Motor neuron (in vitro differentiated cells): Measurements from ENCODE around the gene HOXC9. TPM values are rescaled to one million over a fixed set of nuclear protein-coding genes. Genes with fewer than 3 reads are reported as not detected.

Source experiments
- ATAC-seq, 8 experiments: fragments of 200-7000 bp; cut with Tn5 transposase; replicated peaks in 6 of 8; 2 replicates each; pipeline ENCODE4 v1.8.0; 2021; ENCODE audit warnings: mild to moderate bottlenecking in 8 of 8, moderate library complexity in 8 of 8
- H3K27ac ChIP-seq, 2 donors: fragments of 250-450 bp; sonication (Bioruptor Pico); 2 replicates each; pipeline ENCODE4 v1.9.0; 2021; ENCODE audit warnings: antibody characterized with exemption in 2 of 2, mild to moderate bottlenecking in 2 of 2, moderate library complexity in 1 of 2
- H3K4me1 ChIP-seq, 2 donors: fragments of 250-450 bp; sonication (Bioruptor Pico); replicated peaks in 1 of 2; 2 replicates each; pipeline ENCODE4 v1.6.1; 2021; ENCODE audit warnings: antibody characterized with exemption in 2 of 2, mild to moderate bottlenecking in 2 of 2, moderate library complexity in 1 of 2
- H3K4me3 ChIP-seq, 5 donors: fragments of 250-450 bp; sonication (Bioruptor Pico); 2 replicates each; pipeline ENCODE4 v1.9.0; 2021; ENCODE audit warnings: antibody characterized with exemption in 5 of 5, mild to moderate bottlenecking in 5 of 5, moderate library complexity in 4 of 5
- WGBS, 10 experiments: fragments of 450-650 bp; shearing (Covaris generic); methylation state at CpG; one replicate each; pipeline ENCODE4 v1.0.0; 2022; 5-methylcytosine and 5-hydroxymethylcytosine counted together
- in situ Hi-C, 9 experiments: fragments of 400-800 bp; cut with MboI; loops; one replicate each; pipeline ENCODE4 v1.15.0; 2021; ENCODE audit warnings: low sequenced_read_pairs in 9 of 9, low pct_unique_long_range_greater_than_20kb in 2 of 9; ENCODE audit not compliant: unreplicated experiment in 9 of 9
- total RNA-seq, 8 experiments: library from RNA; unstranded; fragments of 300-600 nt; gene quantifications; 2 replicates each; pipeline versions ENCODE4 v1.2.3 to v1.2.4, GENCODE V29; 2022

HOXC9 gene
- total RNA-seq, 8 experiments from 2014 or later: 1.2 to 21.2 (median 2.3) TPM

- Histone ChIP-seq H3K4me1 (peaks cover 10 to 24% of the 10 kb centered on the region in 2 donors), H3K4me3 (no peak overlapping the region), H3K27ac (no peak overlapping the region)
- peak in 2 of 8 experiments; percentile 1 to 5 for ATAC-seq
- in situ Hi-C loops: no loop called here
- 0 to 93% (median 23%) methylated on average over 2 to 16 of the region's 35 CpGs; no CpG with 5 or more reads in 1 of the 10 experiments for WGBS, 10 experiments
These were observed 2.5 kb upstream of the HOXC9 start for GRCh38 chr12:53997204-53998109.

GRCh38 chr12:53998110-53998899 lies 1.7 kb upstream of the HOXC9 start:
- in situ Hi-C loops: no loop called here

GRCh38 chr12:53998900-53999236 lies 1.1 kb upstream of the HOXC9 start:
- H3K27ac ChIP-seq: no peak overlapping the region
- WGBS, 10 experiments: 0 to 82% (median 14%) methylated on average over 2 to 11 of the region's 13 CpGs; no CpG with 5 or more reads in 3 of the 10 experiments
- ATAC-seq: no peak
- no peak overlapping the region for H3K4me3 ChIP-seq
- in situ Hi-C loops: no loop called here
- H3K4me1 ChIP-seq: peaks cover 10 to 24% of the 10 kb centered on the region in 2 donors

More at GRCh38 chr12:53998110-53998899, 1.7 kb upstream of the HOXC9 start:
- Histone ChIP-seq H3K4me1 (peaks cover 10 to 24% of the 10 kb centered on the region in 2 donors), H3K27ac (no peak overlapping the region), H3K4me3 (no peak overlapping the region)
- WGBS, 10 experiments: 6% methylated on average over 5 of the region's 11 CpGs; no CpG with 5 or more reads in 9 of the 10 experiments
- no peak for ATAC-seq

- 0% methylated on average over 2 of the region's 35 CpGs; no CpG with 5 or more reads in 9 of the 10 experiments for WGBS, 10 experiments
- peak; percentile 25 to 63 (median 53) for ATAC-seq
- Histone ChIP-seq H3K27ac (no peak overlapping the region), H3K4me1 (peaks cover 5 to 17% of the 10 kb centered on the region in 2 donors), H3K4me3 (peak overlapping the region; percentile 29 to 47 (median 41))
- in situ Hi-C loops: loop anchor here in 4 of 9 experiments (10.0 to 25.0 kb wide), 3 partner anchors 205 to 388 kb away; partner anchors contain the start of genes GPR84 (in 2 of the 4) and ZNF385A (in 1 of the 4)
These were observed 324 bp upstream of the HOXC9 start for GRCh38 chr12:53999559-54000115.

GRCh38 chr12:54001283-54002187 lies 1.6 kb downstream of the HOXC9 start:
- 0 to 78% methylated on average over 1 to 2 of the region's 8 CpGs; no CpG with 5 or more reads in 8 of the 10 experiments for WGBS, 10 experiments
- in situ Hi-C loops: loop anchor here in 4 of 9 experiments (10.0 to 25.0 kb wide), 3 partner anchors 203 to 386 kb away; partner anchors contain the start of genes GPR84 (in 2 of the 4) and ZNF385A (in 1 of the 4)
- no peak for ATAC-seq
- H3K4me1 ChIP-seq: peaks cover 5 to 9% of the 10 kb centered on the region in 2 donors
- no peak overlapping the region for H3K27ac ChIP-seq
- peak overlapping the region in 2 of 5 donors; percentile 41 to 47 for H3K4me3 ChIP-seq

GRCh38 chr12:54002278-54002914 lies 2.4 kb downstream of the HOXC9 start:
- in situ Hi-C loops: loop anchor here in 4 of 9 experiments (10.0 to 25.0 kb wide), 3 partner anchors 202 to 385 kb away; partner anchors contain the start of genes GPR84 (in 2 of the 4) and ZNF385A (in 1 of the 4)
- no peak overlapping the region for H3K4me3 ChIP-seq

GRCh38 chr12:54002915-54003389 lies 3.0 kb downstream of the HOXC9 start:
- no peak for ATAC-seq
- in situ Hi-C loops: loop anchor here in 4 of 9 experiments (10.0 to 25.0 kb wide), 3 partner anchors 202 to 384 kb away; partner anchors contain the start of genes GPR84 (in 2 of the 4) and ZNF385A (in 1 of the 4)
- H3K4me1 ChIP-seq: peaks cover 7 to 9% of the 10 kb centered on the region in 2 donors
- H3K4me3 ChIP-seq: no peak overlapping the region
- 15 to 100% (median 46%) methylated on average over 3 to 12 of the region's 19 CpGs for WGBS, 10 experiments
- H3K27ac ChIP-seq: no peak overlapping the region

More at GRCh38 chr12:54002278-54002914, 2.4 kb downstream of the HOXC9 start:
- Histone ChIP-seq H3K27ac (no peak overlapping the region), H3K4me1 (peaks cover 7 to 9% of the 10 kb centered on the region in 2 donors)
- ATAC-seq: no peak
- WGBS, 10 experiments: 8 to 93% (median 27%) methylated on average over 2 to 16 of the region's 19 CpGs; no CpG with 5 or more reads in 1 of the 10 experiments

GRCh38 chr12:54003625-54004024 lies 3.7 kb downstream of the HOXC9 start:
- H3K4me1 ChIP-seq: peaks cover 7 to 9% of the 10 kb centered on the region in 2 donors
- H3K27ac ChIP-seq: no peak overlapping the region
- in situ Hi-C loops: loop anchor here in 4 of 9 experiments (10.0 to 25.0 kb wide), 3 partner anchors 201 to 384 kb away; partner anchors contain the start of genes GPR84 (in 2 of the 4) and ZNF385A (in 1 of the 4)
- no peak for ATAC-seq
- no peak overlapping the region for H3K4me3 ChIP-seq
- WGBS, 10 experiments: 26 to 90% (median 58%) methylated on average over 1 to 3 of the region's 3 CpGs

- no peak overlapping the region for H3K4me3 ChIP-seq
- in situ Hi-C loops: loop anchor here in 4 of 9 experiments (10.0 to 25.0 kb wide), 3 partner anchors 201 to 383 kb away; partner anchors contain the start of genes GPR84 (in 2 of the 4) and ZNF385A (in 1 of the 4)
- no peak overlapping the region for H3K27ac ChIP-seq
- ATAC-seq: no peak
- H3K4me1 ChIP-seq: peaks cover 7 to 13% of the 10 kb centered on the region in 2 donors
- WGBS, 10 experiments: 20 to 67% (median 47%) methylated on average over 1 to 16 of the region's 20 CpGs; no CpG with 5 or more reads in 1 of the 10 experiments
These were observed 4.3 kb downstream of the HOXC9 start for GRCh38 chr12:54004063-54004840.

- Histone ChIP-seq H3K4me3 (no peak overlapping the region), H3K27ac (no peak overlapping the region), H3K4me1 (peaks cover 10 to 17% of the 10 kb centered on the region in 2 donors)
- 3 to 67% (median 40%) methylated on average over 3 to 9 of the region's 31 CpGs; no CpG with 5 or more reads in 3 of the 10 experiments for WGBS, 10 experiments
- peak in 2 of 8 experiments; percentile 4 to 7 for ATAC-seq
- in situ Hi-C loops: loop anchor here in 4 of 9 experiments (10.0 to 25.0 kb wide), 3 partner anchors 200 to 382 kb away; partner anchors contain the start of genes GPR84 (in 2 of the 4) and ZNF385A (in 1 of the 4)
These were observed 5.0 kb downstream of the HOXC9 start for GRCh38 chr12:54004841-54005530.
